HEK293 (cell line): Measurements from ENCODE around the gene DNM1.
A peak's percentile ranks its signal among the peaks of the same experiment; 100 is the strongest.

Experiments
- CTCF ChIA-PET: fragments of 350-600 bp; formaldehyde crosslinking; extraction: SDS; loops from one replicate; lab custom pipeline; 2021; ENCODE audit warnings: antibody characterized with exemption; lab: Yijun Ruan, JAX
- POLR2A ChIA-PET: fragments of 300-600 bp; formaldehyde crosslinking; extraction: SDS; loops from one replicate; lab custom pipeline; 2020; ENCODE audit warnings: antibody characterized with exemption, inconsistent platforms; lab: Yijun Ruan, JAX
- H3K27ac ChIP-seq: fragments of 200-500 bp; sonication (Bioruptor generic); 2 replicates; pipeline ENCODE4 v1.5.1; 2014; ENCODE audit warnings: low read depth, low read length, control low read depth, inconsistent platforms; ENCODE audit errors: extremely low read depth
- H3K36me3 ChIP-seq, 2 experiments: fragments of 200-500 bp in 1 of 2; sonication (Bioruptor generic) in 1 of 2; 1 replicate in 1 of 2; 2 replicates in 1 of 2; pipeline ENCODE4 v1.5.1; 2014 to 2017; ENCODE audit warnings: inconsistent platforms in 2 of 2, low read length in 2 of 2; ENCODE audit not compliant: control insufficient read depth in 2 of 2, insufficient read depth in 1 of 2
- H3K4me1 ChIP-seq: fragments of 200-500 bp; sonication (Bioruptor generic); 2 replicates; pipeline ENCODE4 v1.5.1; 2014; ENCODE audit warnings: mild to moderate bottlenecking, low read length, inconsistent platforms; ENCODE audit not compliant: control insufficient read depth, insufficient read depth
- H3K4me3 ChIP-seq: 2 replicates; pipeline ENCODE4 v1.5.1; 2011; ENCODE audit warnings: low read depth, mild to moderate bottlenecking, control low read depth, low read length, moderate library complexity
- H3K9me3 ChIP-seq: fragments of 200-500 bp; sonication (Bioruptor generic); 2 replicates; pipeline ENCODE4 v1.5.1; 2014; ENCODE audit warnings: low read depth, low read length, inconsistent platforms; ENCODE audit not compliant: control insufficient read depth, insufficient read depth
- INSM2 ChIP-seq: fragments of 450-650 bp; formaldehyde crosslinking; IDR thresholded peaks from 2 replicates; pipeline ENCODE4 v1.5.1; 2016; ENCODE audit warnings: missing biosample characterization, missing genetic modification characterization
- KLF16 ChIP-seq: fragments of 450-650 bp; formaldehyde crosslinking; IDR thresholded peaks from 2 replicates; pipeline ENCODE4 v1.5.1; 2017; ENCODE audit warnings: missing biosample characterization, missing genetic modification characterization
- PRDM10 ChIP-seq: fragments of 450-650 bp; formaldehyde crosslinking; IDR thresholded peaks from 2 replicates; pipeline ENCODE4 v1.5.1; 2016; ENCODE audit warnings: missing biosample characterization, missing genetic modification characterization
- ZNF19 ChIP-seq: fragments of 450-650 bp; formaldehyde crosslinking; IDR thresholded peaks from 2 replicates; pipeline ENCODE4; 2016; ENCODE audit warnings: missing biosample characterization, missing genetic modification characterization, low read depth
- ZNF202 ChIP-seq: fragments of 450-650 bp; formaldehyde crosslinking; IDR thresholded peaks from 2 replicates; pipeline ENCODE4 v1.5.1; 2016; ENCODE audit warnings: missing biosample characterization, missing genetic modification characterization, borderline replicate concordance
- ZNF324 ChIP-seq: fragments of 450-650 bp; formaldehyde crosslinking; IDR thresholded peaks from 2 replicates; pipeline ENCODE4 v1.5.1; 2016; ENCODE audit warnings: missing biosample characterization, missing genetic modification characterization
- ZNF341 ChIP-seq: fragments of 450-650 bp; formaldehyde crosslinking; IDR thresholded peaks from 2 replicates; pipeline ENCODE4; 2016; ENCODE audit warnings: low read depth, missing biosample characterization, missing genetic modification characterization
- ZNF394 ChIP-seq: fragments of 450-650 bp; formaldehyde crosslinking; IDR thresholded peaks from 2 replicates; pipeline ENCODE4 v1.5.1; 2016; ENCODE audit warnings: missing biosample characterization, missing genetic modification characterization, mild to moderate bottlenecking, moderate library complexity, borderline replicate concordance
- ZNF513 ChIP-seq: fragments of 450-650 bp; IDR thresholded peaks from 2 replicates; pipeline ENCODE4 v1.5.1; 2018; ENCODE audit warnings: missing biosample characterization, missing genetic modification characterization
- ZNF555 ChIP-seq: fragments of 450-650 bp; formaldehyde crosslinking; conservative IDR thresholded peaks from 2 replicates; pipeline ENCODE4 v1.5.1; 2017; ENCODE audit warnings: missing biosample characterization, mild to moderate bottlenecking, missing genetic modification characterization, inconsistent platforms
- ZNF596 ChIP-seq: fragments of 450-650 bp; IDR thresholded peaks from 2 replicates; pipeline ENCODE4 v1.5.0; 2018; ENCODE audit warnings: missing biosample characterization, mild to moderate bottlenecking, missing genetic modification characterization, moderate library complexity
- ZNF777 ChIP-seq: fragments of 450-650 bp; formaldehyde crosslinking; IDR thresholded peaks from 2 replicates; pipeline ENCODE4 v1.5.1; 2017; ENCODE audit warnings: missing biosample characterization, missing genetic modification characterization, borderline replicate concordance

DNM1 gene

GRCh38 chr9:128266868-128267590, 63.9 kb downstream of the DNM1 start (continued):
- TF ChIP-seq INSM2 (tag by site-specific recombination): no peak
- no peak for TF ChIP-seq ZNF341 (tag by site-specific recombination)
- no peak for TF ChIP-seq KLF16 (tag by site-specific recombination)
- TF ChIP-seq, all 188 proteins: peak for 0

GRCh38 chr9:128271112-128271511, 67.9 kb downstream of the DNM1 start:
- CTCF ChIA-PET: no interaction called here
- TF ChIP-seq ZNF19 (tag by site-specific recombination) (no peak), ZNF202 (tag by site-specific recombination) (no peak), ZNF513 (tag by site-specific recombination) (no peak), ZNF394 (no peak), ZNF555 (tag by site-specific recombination) (no peak)
- no peaks in the 10 kb centered on the region for H3K4me1 ChIP-seq
- no peaks in the 10 kb centered on the region for H3K9me3 ChIP-seq
- H3K27ac ChIP-seq: no peak overlapping the region
- no peak overlapping the region for H3K4me3 ChIP-seq
- H3K36me3 ChIP-seq: peaks cover 0 to 59% of the 10 kb centered on the region in 2 experiments; a peak in 1 of 3 replicates
- POLR2A ChIA-PET: no interaction called here

GRCh38 chr9:128271512-128271911, 68.3 kb downstream of the DNM1 start:
- Histone ChIP-seq H3K27ac (no peak overlapping the region), H3K36me3 (peaks cover 0 to 55% of the 10 kb centered on the region in 2 experiments; a peak in 1 of 3 replicates), H3K9me3 (no peaks in the 10 kb centered on the region), H3K4me1 (no peaks in the 10 kb centered on the region), H3K4me3 (no peak overlapping the region)
- ChIA-PET POLR2A (no interaction called here), CTCF (interaction anchor here (0.6 kb wide), 1 partner anchor 135 kb away, joined by 4 read pairs; no protein-coding TSS in a partner anchor)
- TF ChIP-seq PRDM10: peak; percentile 79
- TF ChIP-seq ZNF324 (tag by site-specific recombination): no peak

GRCh38 chr9:128274245-128274644, 71.1 kb downstream of the DNM1 start:
- ChIA-PET POLR2A (no interaction called here), CTCF (interaction anchor here (0.6 to 1.3 kb wide), 5 partner anchors 9 to 137 kb away, joined by 3 to 5 read pairs (median 3); no protein-coding TSS in a partner anchor)
- no peak for TF ChIP-seq ZNF777 (tag by site-specific recombination)
- TF ChIP-seq ZNF596 (tag by site-specific recombination): no peak
- TF ChIP-seq ZNF555 (tag by site-specific recombination): no peak
- no peaks in the 10 kb centered on the region for H3K4me1 ChIP-seq
- H3K4me3 ChIP-seq: no peak overlapping the region
- peaks cover 0 to 29% of the 10 kb centered on the region in 2 experiments; a peak in 1 of 3 replicates for H3K36me3 ChIP-seq
- no peak overlapping the region for H3K27ac ChIP-seq
- no peaks in the 10 kb centered on the region for H3K9me3 ChIP-seq
